AG04450 (cell line): ENCODE measurements around the gene ADISSP. TPM values are rescaled to one million over a fixed set of nuclear protein-coding genes. Genes with fewer than 3 reads are reported as not detected.
A peak's percentile ranks its signal among the peaks of the same experiment; 100 is the strongest.

Source experiments
- CTCF ChIA-PET: fragments of 300-600, 350-600 bp; formaldehyde crosslinking; extraction: SDS; loops from one replicate; lab custom pipeline; 2022; ENCODE audit warnings: antibody characterized with exemption, inconsistent platforms; lab: Charles Lee
- POLR2A ChIA-PET: fragments of 350-600 bp; formaldehyde crosslinking; extraction: SDS; loops from one replicate; lab custom pipeline; 2021; ENCODE audit warnings: antibody characterized with exemption, inconsistent platforms; lab: Yijun Ruan, JAX
- DNase-seq: peaks from one replicate; pipeline ENCODE4 v3.0.0-alpha.2; 2011; ENCODE audit warnings: low read depth, low spot score
- H3K27ac ChIP-seq: one replicate; pipeline ENCODE4 v1.5.1; 2012; ENCODE audit warnings: low read depth, low read length, control low read depth
- H3K27me3 ChIP-seq: one replicate; pipeline ENCODE4 v1.6.0; 2012; ENCODE audit warnings: low read length; ENCODE audit not compliant: control insufficient read depth, insufficient read depth
- H3K4me3 ChIP-seq: 2 replicates; pipeline ENCODE4 v1.5.1; 2011; ENCODE audit warnings: mild to moderate bottlenecking, low read depth, low read length, control low read depth
- H3K9me3 ChIP-seq: 2 replicates; pipeline ENCODE4 v1.5.1; 2012; ENCODE audit warnings: low read length; ENCODE audit not compliant: control insufficient read depth, insufficient read depth
- polyA plus RNA-seq: library from polyadenylated mRNA; depleted of rRNA; stranded (reverse); fragments of >200 nt; gene quantifications from 2 replicates; pipeline ENCODE4 v1.2.3, GENCODE V29; 2011
- TF ChIP-seq, protein P1 (sequence below): IDR thresholded peaks from 2 replicates; pipeline ENCODE4 v1.5.1; 2011; ENCODE audit warnings: low read depth, low read length, control low read depth, inconsistent platforms

The ADISSP gene
- polyA plus RNA-seq, 1 experiment, result 22.6 TPM

DNA sequence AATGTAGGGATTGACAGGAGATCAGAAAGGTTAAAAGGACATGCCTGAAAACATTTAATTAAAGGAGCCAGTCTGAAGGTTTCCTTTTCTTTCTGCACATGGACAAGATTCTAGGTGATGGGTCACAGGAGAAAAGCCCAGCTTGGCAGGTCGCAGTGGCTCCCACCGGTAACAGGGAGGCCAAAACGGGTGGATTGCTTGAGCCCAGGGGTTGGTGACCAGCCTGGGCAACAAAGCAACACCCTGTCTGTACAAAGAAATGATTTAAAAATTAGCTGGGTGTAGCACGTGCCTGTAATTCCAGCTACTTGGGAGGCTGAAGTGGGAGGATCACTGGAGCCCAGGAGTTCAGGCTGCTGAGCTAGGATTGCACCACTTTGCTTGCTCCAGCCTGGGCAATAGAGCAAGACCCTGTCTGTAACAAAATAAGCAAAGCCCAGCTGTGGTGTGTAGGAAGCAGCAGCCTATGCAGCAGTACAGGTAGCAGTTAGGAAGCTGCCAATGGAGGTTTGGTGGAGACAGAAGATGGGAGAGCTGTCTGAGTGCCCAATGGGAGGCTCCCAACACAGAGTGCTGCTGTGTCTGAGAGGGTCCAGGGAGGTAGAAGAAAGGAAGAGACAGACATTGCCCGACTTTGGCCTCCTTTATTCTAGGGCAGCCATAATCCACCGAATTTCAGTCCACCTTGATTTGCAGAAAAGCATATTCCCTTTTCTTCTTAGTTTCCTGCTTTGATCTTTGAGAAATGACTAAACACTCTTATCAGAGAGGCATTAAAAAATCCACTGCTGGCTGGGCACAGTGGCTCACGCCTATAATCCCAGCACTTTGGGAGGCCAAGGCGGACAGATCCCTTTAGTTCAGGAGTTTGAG, 45.7 kb upstream of the ADISSP start:
- Histone ChIP-seq H3K4me3 (no peak overlapping the region), H3K9me3 (no peaks in the 10 kb centered on the region), H3K27me3 (no peaks in the 10 kb centered on the region), H3K27ac (peak overlapping the region; percentile 47)
- TF ChIP-seq, protein P1, sequence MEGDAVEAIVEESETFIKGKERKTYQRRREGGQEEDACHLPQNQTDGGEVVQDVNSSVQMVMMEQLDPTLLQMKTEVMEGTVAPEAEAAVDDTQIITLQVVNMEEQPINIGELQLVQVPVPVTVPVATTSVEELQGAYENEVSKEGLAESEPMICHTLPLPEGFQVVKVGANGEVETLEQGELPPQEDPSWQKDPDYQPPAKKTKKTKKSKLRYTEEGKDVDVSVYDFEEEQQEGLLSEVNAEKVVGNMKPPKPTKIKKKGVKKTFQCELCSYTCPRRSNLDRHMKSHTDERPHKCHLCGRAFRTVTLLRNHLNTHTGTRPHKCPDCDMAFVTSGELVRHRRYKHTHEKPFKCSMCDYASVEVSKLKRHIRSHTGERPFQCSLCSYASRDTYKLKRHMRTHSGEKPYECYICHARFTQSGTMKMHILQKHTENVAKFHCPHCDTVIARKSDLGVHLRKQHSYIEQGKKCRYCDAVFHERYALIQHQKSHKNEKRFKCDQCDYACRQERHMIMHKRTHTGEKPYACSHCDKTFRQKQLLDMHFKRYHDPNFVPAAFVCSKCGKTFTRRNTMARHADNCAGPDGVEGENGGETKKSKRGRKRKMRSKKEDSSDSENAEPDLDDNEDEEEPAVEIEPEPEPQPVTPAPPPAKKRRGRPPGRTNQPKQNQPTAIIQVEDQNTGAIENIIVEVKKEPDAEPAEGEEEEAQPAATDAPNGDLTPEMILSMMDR, result no peak
- ChIA-PET POLR2A (interaction anchor here (0.7 to 2.1 kb wide), 4 partner anchors 12 to 119 kb away, joined by 3 to 20 read pairs (median 9); partner anchors contain the start of gene CDC25B), CTCF (interaction anchor here (1.0 to 2.2 kb wide), 2 partner anchors 26 to 32 kb away, joined by 3 to 11 read pairs; partner anchors contain the start of genes CENPB and SPEF1)
- DNase-seq, result no peak

DNA sequence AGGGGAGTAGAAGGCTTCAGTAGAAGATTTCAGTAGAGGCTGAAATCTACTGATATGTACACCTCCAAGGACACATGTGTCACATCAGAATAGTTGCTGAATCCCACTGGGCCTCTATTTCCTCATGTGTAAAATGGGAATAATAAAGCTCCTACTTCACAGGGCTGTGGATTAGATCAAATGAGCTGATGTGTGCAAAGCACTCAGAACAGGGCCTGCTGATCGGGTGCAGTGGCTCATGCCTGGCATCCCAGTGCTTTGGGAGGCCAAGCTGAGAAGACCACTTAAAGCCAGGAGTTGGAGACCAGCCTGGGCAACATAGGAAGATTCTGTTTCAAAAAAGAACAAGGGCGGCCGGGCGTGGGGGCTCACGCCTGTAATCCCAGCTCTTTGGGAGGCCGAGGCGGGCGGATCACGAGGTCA, 44.7 kb upstream of the ADISSP start:
- no peaks in the 10 kb centered on the region for H3K27me3 ChIP-seq
- H3K9me3 ChIP-seq, result no peaks in the 10 kb centered on the region
- TF ChIP-seq, protein P1, result no peak
- H3K4me3 ChIP-seq, result no peak overlapping the region
- peak overlapping the region; percentile 94 for H3K27ac ChIP-seq
- POLR2A ChIA-PET, result interaction anchor here (0.8 to 2.1 kb wide), 4 partner anchors 8 to 27 kb away, joined by 3 to 20 read pairs (median 8); partner anchors contain the start of genes AP5S1 and CDC25B
- CTCF ChIA-PET, result interaction anchor here (0.9 to 2.0 kb wide), 3 partner anchors 8 to 135 kb away, joined by 3 to 9 read pairs (median 4); partner anchors contain the start of genes AP5S1 and CENPB
- no peak for DNase-seq

DNA sequence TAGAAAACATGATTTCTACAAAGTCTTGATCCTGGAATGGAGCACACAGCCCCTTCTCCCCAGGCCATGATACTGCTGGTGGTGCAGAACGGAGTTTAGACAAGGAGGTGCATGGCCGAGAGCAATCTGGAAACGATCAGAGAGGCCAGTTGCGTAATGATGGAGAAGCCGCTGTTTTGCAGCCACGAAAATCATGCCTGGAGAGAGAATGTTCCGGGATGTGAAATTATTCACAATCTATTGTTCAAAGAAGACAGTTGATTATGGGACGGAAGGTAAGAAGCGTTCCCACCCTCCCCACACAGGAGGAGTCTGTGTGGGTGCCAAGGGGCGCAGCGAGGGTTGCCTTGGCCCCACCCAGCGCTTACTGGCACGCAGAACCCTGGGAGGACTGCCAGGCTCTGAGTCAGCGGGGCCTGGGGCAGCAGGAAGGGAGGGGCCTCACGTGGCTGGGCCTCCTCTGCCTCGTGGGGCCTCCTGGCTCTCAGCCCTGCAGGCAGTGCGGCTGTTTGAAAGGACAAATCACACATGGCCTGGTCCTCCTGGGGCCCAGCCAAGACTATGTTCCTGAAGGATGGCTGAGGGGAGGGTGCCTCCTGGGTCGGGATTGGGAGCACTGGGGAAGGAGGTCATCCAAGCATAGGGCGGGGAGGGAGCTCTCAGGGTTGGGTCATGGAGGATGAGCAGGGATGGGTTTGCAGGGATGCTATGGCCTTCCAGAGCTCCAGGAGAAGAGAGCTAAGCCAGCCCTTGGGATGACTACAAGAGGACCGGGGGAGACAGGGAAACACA, 44.1 kb upstream of the ADISSP start:
- Histone ChIP-seq H3K27me3 (no peaks in the 10 kb centered on the region), H3K4me3 (peak overlapping the region; percentile 46), H3K9me3 (no peaks in the 10 kb centered on the region), H3K27ac (peak overlapping the region; percentile 94)
- DNase-seq, result peak; percentile 99
- POLR2A ChIA-PET, result interaction anchor here (0.8 to 2.1 kb wide), 4 partner anchors 9 to 26 kb away, joined by 3 to 20 read pairs (median 8); partner anchors contain the start of genes AP5S1 and CDC25B
- CTCF ChIA-PET, result interaction anchor here (0.9 to 2.0 kb wide), 4 partner anchors 9 to 135 kb away, joined by 3 to 9 read pairs (median 4); partner anchors contain the start of genes AP5S1, CDC25B and CENPB
- TF ChIP-seq, protein P1, result no peak

DNA sequence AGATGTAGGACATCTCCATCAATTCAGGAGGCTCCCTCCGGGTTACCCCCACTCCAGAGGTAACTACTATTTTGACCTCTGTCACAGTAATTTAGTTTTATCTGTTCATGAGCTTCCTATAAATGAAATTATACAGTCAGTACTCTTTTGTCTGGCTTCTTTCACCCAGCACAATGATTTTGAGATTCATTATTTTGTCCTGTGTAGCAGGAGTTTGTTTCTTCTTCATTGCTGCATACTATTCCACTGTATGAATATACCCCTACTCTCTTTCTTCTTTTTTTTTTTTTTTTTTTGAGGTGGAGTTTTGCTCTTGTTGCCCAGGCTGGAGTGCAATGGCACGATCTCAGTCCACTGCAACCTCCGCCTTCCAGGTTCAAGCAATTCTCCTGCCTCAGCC, 41.0 kb upstream of the ADISSP start:
- no peak for DNase-seq
- Histone ChIP-seq H3K4me3 (no peak overlapping the region), H3K27me3 (no peaks in the 10 kb centered on the region), H3K27ac (peak overlapping the region; percentile 99), H3K9me3 (no peaks in the 10 kb centered on the region)
- CTCF ChIA-PET, result interaction anchor here (0.7 kb wide), 2 partner anchors 128 to 133 kb away, joined by 3 to 5 read pairs; no protein-coding TSS in a partner anchor
- POLR2A ChIA-PET, result interaction anchor here (0.6 kb wide), 1 partner anchor 128 kb away, joined by 3 read pairs; no protein-coding TSS in a partner anchor
- TF ChIP-seq, protein P1, result no peak
